ENCODE measurements around the gene PDSS2. TPM values are rescaled to one million over a fixed set of nuclear protein-coding genes. Genes with fewer than 3 reads are reported as not detected.

The PDSS2 gene
- total RNA-seq, 1 donor from 2014 or later: 10.7 TPM

GRCh38 chr6:107448776-107449175 is 10.6 kb downstream of the PDSS2 start:
- Mint-ChIP-seq H3K27me3 (ENCODE audit: low read depth) (no peaks in the 10 kb centered on the region), H3K27ac (no peak overlapping the region), H3K36me3 (peaks cover 42% of the 10 kb centered on the region), H3K4me3 (no peak overlapping the region), H3K4me1 (peaks cover 9% of the 10 kb centered on the region), H3K9me3 (peaks cover 33% of the 10 kb centered on the region)
- TF ChIP-seq, protein P1, sequence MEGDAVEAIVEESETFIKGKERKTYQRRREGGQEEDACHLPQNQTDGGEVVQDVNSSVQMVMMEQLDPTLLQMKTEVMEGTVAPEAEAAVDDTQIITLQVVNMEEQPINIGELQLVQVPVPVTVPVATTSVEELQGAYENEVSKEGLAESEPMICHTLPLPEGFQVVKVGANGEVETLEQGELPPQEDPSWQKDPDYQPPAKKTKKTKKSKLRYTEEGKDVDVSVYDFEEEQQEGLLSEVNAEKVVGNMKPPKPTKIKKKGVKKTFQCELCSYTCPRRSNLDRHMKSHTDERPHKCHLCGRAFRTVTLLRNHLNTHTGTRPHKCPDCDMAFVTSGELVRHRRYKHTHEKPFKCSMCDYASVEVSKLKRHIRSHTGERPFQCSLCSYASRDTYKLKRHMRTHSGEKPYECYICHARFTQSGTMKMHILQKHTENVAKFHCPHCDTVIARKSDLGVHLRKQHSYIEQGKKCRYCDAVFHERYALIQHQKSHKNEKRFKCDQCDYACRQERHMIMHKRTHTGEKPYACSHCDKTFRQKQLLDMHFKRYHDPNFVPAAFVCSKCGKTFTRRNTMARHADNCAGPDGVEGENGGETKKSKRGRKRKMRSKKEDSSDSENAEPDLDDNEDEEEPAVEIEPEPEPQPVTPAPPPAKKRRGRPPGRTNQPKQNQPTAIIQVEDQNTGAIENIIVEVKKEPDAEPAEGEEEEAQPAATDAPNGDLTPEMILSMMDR (IDR thresholded peaks at IDR 0.05; ENCODE audit: unreplicated experiment): no peak
- no peak for DNase-seq (ENCODE audit: low spot score in 2 of 2, unreplicated experiment in 2 of 2)

- no peak overlapping the region for H3K4me3 Mint-ChIP-seq
- no peaks in the 10 kb centered on the region for H3K27me3 Mint-ChIP-seq (ENCODE audit: low read depth)
- no peak overlapping the region for H3K27ac Mint-ChIP-seq
- peaks cover 33% of the 10 kb centered on the region for H3K9me3 Mint-ChIP-seq
- peaks cover 9% of the 10 kb centered on the region for H3K4me1 Mint-ChIP-seq
- no peak for DNase-seq (ENCODE audit: low spot score in 2 of 2, unreplicated experiment in 2 of 2)
- peaks cover 39% of the 10 kb centered on the region for H3K36me3 Mint-ChIP-seq
- TF ChIP-seq, protein P1 (IDR thresholded peaks at IDR 0.05; ENCODE audit: unreplicated experiment): no peak
These were observed 11.6 kb downstream of the PDSS2 start for GRCh38 chr6:107447663-107448216.

DNA sequence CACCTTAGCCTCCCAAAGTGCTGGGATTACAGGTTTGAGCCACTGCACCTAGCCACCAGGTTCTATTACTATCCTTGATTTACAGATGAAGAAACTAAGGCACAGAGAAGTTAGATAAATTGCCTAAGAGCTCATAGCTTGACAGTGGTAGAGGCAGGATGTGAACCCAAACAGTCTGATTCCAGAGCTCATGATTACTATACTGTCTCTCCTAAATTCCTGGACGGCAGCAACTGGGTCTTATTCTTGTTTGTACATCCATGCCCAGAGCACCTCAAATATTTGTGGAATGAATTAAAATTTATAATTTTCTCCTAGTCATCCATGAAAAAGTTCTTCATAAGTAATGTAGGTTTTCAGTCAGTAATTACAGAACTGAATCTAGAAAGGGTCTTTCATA is 15.1 kb downstream of the PDSS2 start:
- H3K4me3 Mint-ChIP-seq: no peak overlapping the region
- peaks cover 7% of the 10 kb centered on the region for H3K4me1 Mint-ChIP-seq
- TF ChIP-seq, protein P1 (IDR thresholded peaks at IDR 0.05; ENCODE audit: unreplicated experiment): no peak
- H3K27me3 Mint-ChIP-seq (ENCODE audit: low read depth): no peaks in the 10 kb centered on the region
- no peak overlapping the region for H3K27ac Mint-ChIP-seq
- DNase-seq (ENCODE audit: low spot score in 2 of 2, unreplicated experiment in 2 of 2): no peak
- H3K9me3 Mint-ChIP-seq: peaks cover 24% of the 10 kb centered on the region
- peaks cover 28% of the 10 kb centered on the region for H3K36me3 Mint-ChIP-seq

GRCh38 chr6:107443608-107444267 is 15.6 kb downstream of the PDSS2 start:
- Mint-ChIP-seq H3K27me3 (ENCODE audit: low read depth) (no peaks in the 10 kb centered on the region), H3K27ac (no peak overlapping the region), H3K4me1 (peaks cover 7% of the 10 kb centered on the region), H3K36me3 (peaks cover 22% of the 10 kb centered on the region), H3K9me3 (peaks cover 19% of the 10 kb centered on the region), H3K4me3 (no peak overlapping the region)
- TF ChIP-seq, protein P1 (IDR thresholded peaks at IDR 0.05; ENCODE audit: unreplicated experiment): no peak
- DNase-seq (ENCODE audit: low spot score in 2 of 2, unreplicated experiment in 2 of 2): no peak

DNA sequence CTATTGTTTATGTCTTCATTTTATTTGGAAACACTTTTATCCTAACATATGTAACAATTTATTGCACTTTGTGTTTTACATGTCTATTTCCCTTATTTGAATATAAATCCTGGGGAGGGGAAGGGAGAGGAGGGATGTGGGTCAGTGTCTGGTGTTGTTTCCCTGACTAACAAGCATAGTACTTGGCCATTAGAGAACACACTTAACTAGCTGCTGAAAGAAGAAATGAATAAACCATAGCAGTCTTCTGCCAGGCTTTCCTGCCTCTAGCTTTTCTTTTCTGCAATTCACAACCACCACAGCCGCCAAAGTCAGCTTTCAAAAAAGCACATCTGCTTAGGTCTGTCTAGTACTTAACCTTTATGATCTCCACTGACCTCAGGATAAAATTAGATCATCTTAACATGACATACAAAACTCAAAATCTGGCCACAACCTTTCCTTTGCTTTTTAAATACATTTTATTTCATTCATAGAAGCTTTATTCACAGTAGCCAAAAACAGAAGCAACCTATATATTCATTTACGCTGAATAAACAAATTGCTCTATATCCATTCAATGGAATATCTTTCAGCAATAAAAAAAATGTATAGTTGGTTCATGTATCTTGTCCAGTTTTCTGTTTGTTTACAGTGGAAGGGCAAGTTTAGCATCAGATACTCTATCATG is 16.3 kb downstream of the PDSS2 start:
- H3K27me3 Mint-ChIP-seq (ENCODE audit: low read depth): no peaks in the 10 kb centered on the region
- peaks cover 12% of the 10 kb centered on the region for H3K9me3 Mint-ChIP-seq
- H3K36me3 Mint-ChIP-seq: peaks cover 16% of the 10 kb centered on the region
- H3K27ac Mint-ChIP-seq: no peak overlapping the region
- DNase-seq (ENCODE audit: low spot score in 2 of 2, unreplicated experiment in 2 of 2): no peak
- H3K4me1 Mint-ChIP-seq: peaks cover 7% of the 10 kb centered on the region
- H3K4me3 Mint-ChIP-seq: no peak overlapping the region
- TF ChIP-seq, protein P1 (IDR thresholded peaks at IDR 0.05; ENCODE audit: unreplicated experiment): no peak
